CD4-positive, CD25-positive, alpha-beta regulatory T cell (primary cell): Measurements from ENCODE around the gene MCHR1. TPM values are rescaled to one million over a fixed set of nuclear protein-coding genes. Genes with fewer than 3 reads are reported as not detected.

ENCODE experiments used
- ATAC-seq, 2 donors: fragments of 150-1000 bp; cut with Tn5 transposase; one replicate each; pipeline ENCODE4 v1.10.0; 2021; ENCODE audit warnings: low read depth in 2 of 2, moderate number of reproducible peaks in 2 of 2, moderate library complexity in 1 of 2
- DNase-seq, 3 donors: peaks; one replicate each; pipeline versions ENCODE4 v3.0.0 to v3.0.0-alpha.2; 2012 to 2022; ENCODE audit warnings: mixed read lengths in 1 of 3
- H3K27ac ChIP-seq: one replicate; pipeline ENCODE4 v1.7.0; 2013; ENCODE audit warnings: mild to moderate bottlenecking, low read length; ENCODE audit not compliant: insufficient read depth, poor library complexity, severe bottlenecking
- H3K27me3 ChIP-seq: one replicate; pipeline ENCODE4 v1.7.0; 2013; ENCODE audit warnings: low read length; ENCODE audit not compliant: control insufficient read depth, insufficient read depth
- H3K36me3 ChIP-seq: one replicate; pipeline ENCODE4 v1.7.0; 2013; ENCODE audit warnings: mild to moderate bottlenecking, low read length, moderate library complexity; ENCODE audit not compliant: control insufficient read depth, insufficient read depth
- H3K4me1 ChIP-seq: 2 replicates; pipeline ENCODE4 v1.7.0; 2013; ENCODE audit warnings: mild to moderate bottlenecking, low read length; ENCODE audit not compliant: insufficient read depth, control insufficient read depth, poor library complexity, severe bottlenecking
- H3K4me3 ChIP-seq: one replicate; pipeline ENCODE4 v1.7.0; 2013; ENCODE audit warnings: low read depth, mild to moderate bottlenecking, low read length, moderate library complexity
- H3K9me3 ChIP-seq, 2 experiments: 1 replicate in 1 of 2; 2 replicates in 1 of 2; pipeline ENCODE4 v1.7.0; 2013; ENCODE audit warnings: low read length in 2 of 2, mild to moderate bottlenecking in 1 of 2, moderate library complexity in 1 of 2; ENCODE audit not compliant: control insufficient read depth in 2 of 2
- H3K27ac Mint-ChIP-seq, 3 donors: one replicate each; pipeline ENCODE4 v1.8.0; 2020 to 2022; ENCODE audit warnings: mild to moderate bottlenecking in 3 of 3, mixed read lengths in 3 of 3, moderate library complexity in 2 of 3
- H3K27me3 Mint-ChIP-seq: one replicate; pipeline ENCODE4 v1.8.0; 2022; ENCODE audit warnings: mild to moderate bottlenecking, mixed read lengths
- H3K36me3 Mint-ChIP-seq: one replicate; pipeline ENCODE4 v1.8.0; 2020; ENCODE audit warnings: mixed read lengths
- H3K4me1 Mint-ChIP-seq, 4 donors: one replicate each; pipeline ENCODE4 v1.8.0; 2020 to 2022; ENCODE audit warnings: mixed read lengths in 4 of 4, mild to moderate bottlenecking in 1 of 4
- H3K4me3 Mint-ChIP-seq, 4 donors: one replicate each; pipeline ENCODE4 v1.8.0; 2020 to 2022; ENCODE audit warnings: mild to moderate bottlenecking in 4 of 4, mixed read lengths in 4 of 4, moderate library complexity in 3 of 4
- H3K9me3 Mint-ChIP-seq, 7 donors: one replicate each; pipeline ENCODE4 v1.8.0; 2020 to 2022; ENCODE audit warnings: mixed read lengths in 7 of 7, mild to moderate bottlenecking in 3 of 7, moderate library complexity in 2 of 7
- polyA plus RNA-seq, 4 donors: library from polyadenylated mRNA; unstranded; fragments of 300-500 nt; fragmentation: Illumina TruSeq; gene quantifications; one replicate each; pipeline ENCODE4 v1.2.3, GENCODE V29; 2021
- total RNA-seq: library from RNA; stranded (reverse); gene quantifications from one replicate; pipeline ENCODE4 v1.2.3, GENCODE V29; 2022

The MCHR1 gene
- total and polyA plus RNA-seq, 5 donors from 2014 or later, result not detected

DNA sequence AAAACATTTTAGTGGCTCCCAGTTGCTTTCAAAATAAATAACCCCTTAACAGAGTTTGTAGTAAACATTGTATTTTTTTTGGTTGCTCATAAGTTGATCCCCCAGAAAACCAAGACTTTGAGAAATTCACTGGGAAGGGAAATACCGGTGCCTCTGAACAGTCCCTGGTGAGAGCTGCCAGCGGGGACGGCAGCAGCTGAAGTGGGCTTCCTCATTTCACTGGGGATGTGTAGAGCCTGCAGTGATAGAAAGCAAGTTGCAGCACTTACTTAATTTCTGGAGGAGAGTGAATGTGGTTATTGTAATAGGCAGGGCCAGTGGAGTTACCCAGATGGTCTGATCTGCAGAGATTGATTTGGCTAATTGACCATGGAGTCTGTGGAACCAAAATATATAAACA, 18.6 kb upstream of the MCHR1 start:
- DNase-seq (no peak), ATAC-seq (no peak)
- Histone ChIP-seq H3K27me3 (no peaks in the 10 kb centered on the region), H3K4me1 (no peaks in the 10 kb centered on the region), H3K9me3 (no peaks in the 10 kb centered on the region), H3K4me3 (no peak overlapping the region), H3K27ac (no peak overlapping the region), H3K36me3 (no peaks in the 10 kb centered on the region)
- Mint-ChIP-seq H3K27ac (no peak overlapping the region), H3K4me1 (peaks cover 0 to 2% (median 0%) of the 10 kb centered on the region in 4 donors), H3K27me3 (peaks cover 4% of the 10 kb centered on the region), H3K4me3 (no peak overlapping the region), H3K9me3 (no peaks in the 10 kb centered on the region), H3K36me3 (no peaks in the 10 kb centered on the region)

DNA sequence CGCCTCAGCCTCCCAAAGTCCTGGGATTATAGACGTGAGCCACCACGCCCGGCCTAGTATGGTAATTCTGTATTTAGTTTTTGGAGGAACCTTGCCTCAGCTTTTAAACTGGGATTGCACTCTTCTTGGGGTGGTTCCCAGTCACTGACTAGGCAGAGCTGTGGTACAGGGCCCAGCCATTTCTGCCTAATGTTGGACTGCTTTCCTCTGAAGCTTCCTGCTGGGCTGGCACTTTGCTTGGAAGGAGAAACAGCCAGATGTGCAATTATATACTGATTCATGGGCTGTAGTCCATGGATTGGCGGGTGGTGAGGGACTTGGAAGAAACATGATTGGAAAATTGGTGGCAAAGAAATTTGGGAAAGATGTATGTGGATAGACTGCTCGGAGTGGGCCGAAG, 17.6 kb upstream of the MCHR1 start:
- Mint-ChIP-seq H3K27me3 (peaks cover 4% of the 10 kb centered on the region), H3K9me3 (no peaks in the 10 kb centered on the region), H3K27ac (no peak overlapping the region), H3K36me3 (no peaks in the 10 kb centered on the region), H3K4me1 (peaks cover 0 to 2% (median 0%) of the 10 kb centered on the region in 4 donors), H3K4me3 (no peak overlapping the region)
- Histone ChIP-seq H3K36me3 (no peaks in the 10 kb centered on the region), H3K9me3 (no peaks in the 10 kb centered on the region), H3K27ac (no peak overlapping the region), H3K4me1 (no peaks in the 10 kb centered on the region), H3K4me3 (no peak overlapping the region), H3K27me3 (no peaks in the 10 kb centered on the region)
- DNase-seq, result no peak
- ATAC-seq, result no peak

DNA sequence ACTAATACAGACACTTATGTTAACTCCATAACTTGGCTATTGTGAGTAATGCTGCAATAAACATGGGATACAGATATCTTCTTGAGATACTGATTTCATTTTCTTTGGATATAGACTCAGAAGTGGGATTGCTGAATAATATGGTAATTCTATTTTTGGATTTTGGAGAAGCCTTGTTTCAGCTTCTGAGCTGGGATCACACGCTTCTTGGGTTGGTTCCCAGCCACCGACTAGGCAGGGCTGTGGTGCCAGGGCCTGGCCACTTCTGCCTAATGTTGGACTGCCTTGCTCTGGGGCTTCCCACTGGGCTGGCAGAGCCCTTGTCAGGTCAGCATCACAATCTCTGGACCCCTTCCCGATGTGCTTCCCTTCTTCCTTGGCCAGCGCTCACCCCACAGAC, 14.0 kb upstream of the MCHR1 start:
- Histone ChIP-seq H3K4me3 (no peak overlapping the region), H3K4me1 (no peaks in the 10 kb centered on the region), H3K27me3 (no peaks in the 10 kb centered on the region), H3K36me3 (no peaks in the 10 kb centered on the region), H3K9me3 (no peaks in the 10 kb centered on the region), H3K27ac (no peak overlapping the region)
- Mint-ChIP-seq H3K4me3 (no peak overlapping the region), H3K27ac (no peak overlapping the region), H3K27me3 (peaks cover 4% of the 10 kb centered on the region), H3K9me3 (no peaks in the 10 kb centered on the region), H3K36me3 (no peaks in the 10 kb centered on the region), H3K4me1 (peaks cover 0 to 11% (median 9%) of the 10 kb centered on the region in 4 donors)
- no peak for DNase-seq
- no peak for ATAC-seq

DNA sequence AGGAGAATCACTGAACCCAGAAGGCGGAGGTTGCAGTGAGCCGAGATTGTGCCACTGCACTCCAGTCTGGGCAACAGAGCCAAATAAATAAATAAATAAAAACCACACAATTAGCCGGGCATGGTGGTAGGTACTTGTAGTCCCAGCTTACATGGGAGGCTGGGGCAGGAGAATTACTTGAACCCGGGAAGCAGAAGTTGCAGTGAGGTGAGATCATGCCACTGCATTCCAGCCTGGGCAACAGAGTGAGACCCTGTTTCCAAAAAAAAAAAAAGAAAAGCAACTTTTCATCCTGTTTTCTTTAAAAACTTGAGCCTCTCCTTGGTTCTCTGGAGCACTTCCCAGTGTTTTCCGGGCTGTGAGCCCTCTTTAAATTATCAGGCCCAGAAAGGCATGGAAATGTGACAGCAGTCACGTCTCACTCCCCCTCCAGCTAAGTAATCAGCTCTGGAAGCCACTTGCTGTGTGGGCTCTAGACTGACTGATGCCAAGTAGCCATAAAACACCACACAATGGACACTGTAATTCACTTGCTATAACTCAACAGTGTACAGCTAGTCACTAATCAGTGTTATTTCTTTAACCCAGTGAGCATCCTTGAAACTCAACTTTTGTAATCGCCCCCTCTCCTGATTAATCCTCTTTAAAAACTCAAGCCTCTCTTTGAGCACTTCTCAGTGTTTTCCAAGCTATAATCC, 13.0 kb upstream of the MCHR1 start:
- ATAC-seq (no peak), DNase-seq (no peak)
- no peak overlapping the region for H3K27ac ChIP-seq
- no peak overlapping the region for H3K4me3 ChIP-seq
- Mint-ChIP-seq H3K36me3 (no peaks in the 10 kb centered on the region), H3K9me3 (no peaks in the 10 kb centered on the region), H3K27ac (no peak overlapping the region), H3K4me3 (peak overlapping the region in 1 of 4 donors; percentile 27), H3K27me3 (peaks cover 4% of the 10 kb centered on the region), H3K4me1 (peaks cover 0 to 11% (median 9%) of the 10 kb centered on the region in 4 donors)
- H3K9me3 ChIP-seq, result no peaks in the 10 kb centered on the region
- no peaks in the 10 kb centered on the region for H3K36me3 ChIP-seq
- H3K27me3 ChIP-seq, result no peaks in the 10 kb centered on the region
- no peaks in the 10 kb centered on the region for H3K4me1 ChIP-seq

DNA sequence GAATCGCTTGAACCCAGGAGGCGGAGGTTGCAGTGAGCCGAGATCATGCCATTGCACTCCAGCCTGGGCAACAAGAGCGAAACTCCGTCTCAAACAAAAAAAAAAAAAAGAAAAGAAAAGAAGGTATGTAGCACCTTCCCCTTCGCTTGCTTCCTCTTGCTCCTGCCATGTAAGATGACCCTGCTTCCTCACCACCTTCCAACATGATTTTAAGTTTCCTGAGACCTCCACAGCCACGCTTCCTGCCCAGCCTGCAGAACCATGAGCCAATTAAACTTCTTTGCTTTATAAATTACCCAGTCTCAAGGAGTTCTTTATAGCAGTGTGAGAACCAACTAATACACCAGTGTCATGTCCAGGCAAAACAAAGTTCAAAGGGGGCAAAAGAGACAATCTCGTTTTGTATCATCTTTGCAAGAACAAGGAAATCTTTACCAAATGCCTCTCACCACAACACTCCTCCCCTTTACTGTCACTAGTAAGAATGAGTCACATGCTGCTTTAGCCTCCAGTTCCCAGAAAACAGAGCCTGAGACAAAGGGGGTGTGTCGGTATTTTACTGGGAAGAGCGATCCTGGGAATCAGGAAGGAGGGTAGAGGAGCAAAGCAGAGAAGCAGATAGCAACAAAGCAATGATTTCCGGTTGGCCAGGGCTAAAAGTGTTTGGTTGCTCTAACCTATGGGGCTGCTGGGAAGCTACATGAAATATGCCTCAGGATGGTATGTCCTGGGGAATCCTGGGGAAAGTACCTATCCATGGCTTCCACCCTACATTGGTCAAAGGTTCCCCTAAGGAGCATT, 10.5 kb upstream of the MCHR1 start:
- no peak overlapping the region for H3K4me3 Mint-ChIP-seq

DNA sequence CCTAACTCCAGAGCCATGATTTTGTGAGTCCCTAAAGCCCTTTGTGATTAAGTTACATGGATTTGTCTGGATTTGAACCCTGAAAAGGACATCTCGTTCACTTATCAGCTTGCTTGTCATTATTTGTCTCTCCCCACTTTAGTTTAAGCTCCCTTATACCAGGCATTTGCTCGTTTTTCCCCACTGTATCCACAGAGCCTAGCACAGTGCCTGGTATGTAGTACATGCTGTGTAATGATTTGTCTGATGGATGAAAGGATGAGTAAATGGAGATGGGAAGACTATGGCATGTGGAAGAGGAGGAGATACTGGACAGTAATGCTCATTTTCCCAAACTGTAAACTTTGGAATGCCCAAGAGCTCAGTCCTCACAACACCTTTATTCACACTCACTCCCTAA, 9.2 kb upstream of the MCHR1 start:
- no peaks in the 10 kb centered on the region for H3K27me3 Mint-ChIP-seq
- no peaks in the 10 kb centered on the region for H3K9me3 Mint-ChIP-seq
- H3K9me3 ChIP-seq, result no peaks in the 10 kb centered on the region
- H3K27ac Mint-ChIP-seq, result no peak overlapping the region
- no peaks in the 10 kb centered on the region for H3K36me3 ChIP-seq
- no peak overlapping the region for H3K27ac ChIP-seq
- H3K27me3 ChIP-seq, result no peaks in the 10 kb centered on the region
- no peak overlapping the region for H3K4me3 ChIP-seq
- DNase-seq (no peak), ATAC-seq (no peak)
- H3K4me3 Mint-ChIP-seq, result no peak overlapping the region
- H3K4me1 ChIP-seq, result no peaks in the 10 kb centered on the region
- peaks cover 0 to 11% (median 9%) of the 10 kb centered on the region in 4 donors for H3K4me1 Mint-ChIP-seq
- no peaks in the 10 kb centered on the region for H3K36me3 Mint-ChIP-seq

More for the DNA sequence above, 10.5 kb upstream of the MCHR1 start:
- Mint-ChIP-seq H3K36me3 (no peaks in the 10 kb centered on the region), H3K27me3 (peaks cover under 1% of the 10 kb centered on the region), H3K9me3 (no peaks in the 10 kb centered on the region), H3K27ac (peak overlapping the region in 2 of 3 donors; percentile 25 to 34), H3K4me1 (peaks cover 0 to 11% (median 9%) of the 10 kb centered on the region in 4 donors)
- Histone ChIP-seq H3K27ac (no peak overlapping the region), H3K9me3 (no peaks in the 10 kb centered on the region), H3K27me3 (no peaks in the 10 kb centered on the region), H3K4me3 (no peak overlapping the region), H3K36me3 (no peaks in the 10 kb centered on the region), H3K4me1 (no peaks in the 10 kb centered on the region)
- peak in 1 of 2 donors; percentile 30 for ATAC-seq
- peak in 1 of 3 donors; percentile 38 for DNase-seq

DNA sequence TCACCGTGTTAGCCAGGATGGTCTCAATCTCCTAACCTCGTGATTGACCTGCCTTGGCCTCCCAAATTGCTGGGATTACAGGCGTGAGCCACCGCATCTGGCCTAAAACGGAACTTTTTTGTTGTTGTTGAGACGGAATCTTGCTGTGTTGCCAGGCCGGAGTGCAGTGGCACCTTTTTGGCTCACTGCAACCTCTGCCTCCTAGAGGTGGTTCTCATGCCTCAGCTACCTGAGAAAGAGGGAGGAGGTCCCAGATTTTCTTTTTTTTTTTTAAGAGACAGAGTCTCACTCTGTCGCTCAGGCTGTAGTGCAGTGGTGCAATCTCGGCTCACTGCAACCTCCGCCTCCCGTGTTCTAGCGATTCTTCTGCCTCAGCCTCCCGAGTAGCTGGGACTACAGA, 7.9 kb upstream of the MCHR1 start:
- ATAC-seq (no peak), DNase-seq (no peak)
- H3K36me3 ChIP-seq, result no peaks in the 10 kb centered on the region
- Mint-ChIP-seq H3K36me3 (no peaks in the 10 kb centered on the region), H3K4me1 (peaks cover 0 to 11% (median 9%) of the 10 kb centered on the region in 4 donors), H3K27me3 (no peaks in the 10 kb centered on the region), H3K27ac (no peak overlapping the region), H3K9me3 (no peaks in the 10 kb centered on the region), H3K4me3 (no peak overlapping the region)
- no peak overlapping the region for H3K27ac ChIP-seq
- H3K27me3 ChIP-seq, result no peaks in the 10 kb centered on the region
- H3K4me1 ChIP-seq, result no peaks in the 10 kb centered on the region
- no peaks in the 10 kb centered on the region for H3K9me3 ChIP-seq
- H3K4me3 ChIP-seq, result no peak overlapping the region
